ENCODE measurements around the gene DOK7.
"Not testable (repeated sequence)": the region's sequence is repeated elsewhere in the genome, so short reads cannot be mapped to it uniquely, and the experiment has no call there.

DOK7 gene

DNA sequence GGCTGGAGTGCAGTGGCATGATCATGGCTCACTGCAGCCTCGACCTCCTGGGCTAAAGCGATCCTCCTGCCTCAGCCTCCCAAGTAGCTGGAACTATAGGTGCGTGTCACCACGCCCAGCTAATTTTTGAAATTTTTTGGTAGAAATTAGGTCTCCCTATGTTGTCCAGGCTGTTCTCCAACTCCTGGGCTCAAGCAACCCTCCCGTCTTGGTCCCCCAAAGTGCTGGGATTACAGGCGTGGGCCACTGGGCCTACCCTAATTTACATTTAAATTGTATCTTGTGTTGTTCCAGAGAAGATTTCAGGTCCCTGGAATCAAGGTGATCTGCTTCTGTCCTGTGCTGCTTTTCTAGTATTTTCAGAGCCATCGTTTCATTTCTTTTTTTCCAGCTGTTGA is 70.3 kb downstream of the DOK7 start:
- DNase-seq (ENCODE audit: low spot score) = no peak

GRCh38 chr4:3535812-3536211 is 72.7 kb downstream of the DOK7 start:
- DNase-seq (ENCODE audit: low spot score) = not testable (repeated sequence)

DNA sequence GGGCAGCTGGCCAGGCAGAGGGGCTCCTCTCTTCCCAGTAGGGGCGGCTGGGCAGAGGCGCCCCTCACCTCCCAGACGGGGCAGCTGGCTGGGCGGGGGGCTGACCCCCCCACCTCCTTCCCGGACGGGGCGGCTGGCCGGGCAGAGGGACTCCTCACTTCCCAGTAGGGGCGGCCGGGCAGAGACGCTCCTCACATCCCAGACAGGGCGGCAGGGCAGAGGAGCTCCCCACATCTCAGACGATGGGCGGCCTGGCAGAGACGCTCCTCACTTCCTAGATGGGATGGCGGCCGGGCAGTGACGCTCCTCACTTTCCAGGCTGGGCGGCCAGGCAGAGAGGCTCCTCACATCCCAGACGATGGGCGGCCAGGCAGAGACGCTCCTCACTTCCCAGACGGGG is 75.8 kb downstream of the DOK7 start:
- not testable (repeated sequence) for DNase-seq (ENCODE audit: low spot score)

- not testable (repeated sequence) for DNase-seq (ENCODE audit: low spot score)
These were observed 80.3 kb downstream of the DOK7 start for GRCh38 chr4:3543415-3543814.
